Measurements from ENCODE around the gene TEX48.

Gene TEX48

GRCh38 chr9:114693248-114693855 is 11.4 kb upstream of the TEX48 start:
- DNase-seq (ENCODE audit: low spot score), result no peak

- DNase-seq (ENCODE audit: low spot score), result no peak
Measured at GRCh38 chr9:114691956-114692295, 9.9 kb upstream of the TEX48 start.

GRCh38 chr9:114691046-114691955 is 9.3 kb upstream of the TEX48 start:
- DNase-seq (ENCODE audit: low spot score), result no peak

- DNase-seq (ENCODE audit: low spot score), result no peak
Measured at GRCh38 chr9:114690308-114690707, 8.3 kb upstream of the TEX48 start.

GRCh38 chr9:114689813-114690212 is 7.8 kb upstream of the TEX48 start:
- no peak for DNase-seq (ENCODE audit: low spot score)

- no peak for DNase-seq (ENCODE audit: low spot score)
Measured at GRCh38 chr9:114688909-114689610, 7.1 kb upstream of the TEX48 start.

GRCh38 chr9:114688379-114688778 is 6.4 kb upstream of the TEX48 start:
- no peak for DNase-seq (ENCODE audit: low spot score)

- DNase-seq (ENCODE audit: low spot score), result no peak
Measured at GRCh38 chr9:114687034-114687433, 5.0 kb upstream of the TEX48 start.

- DNase-seq (ENCODE audit: low spot score), result no peak
Measured at GRCh38 chr9:114685951-114686350, 4.0 kb upstream of the TEX48 start.

GRCh38 chr9:114684036-114684435 is 2.0 kb upstream of the TEX48 start:
- DNase-seq (ENCODE audit: low spot score), result no peak

GRCh38 chr9:114682846-114683245 is 854 bp upstream of the TEX48 start:
- DNase-seq (ENCODE audit: low spot score), result no peak

GRCh38 chr9:114680259-114681001 is 1.6 kb downstream of the TEX48 start:
- DNase-seq (ENCODE audit: low spot score), result no peak

- no peak for DNase-seq (ENCODE audit: low spot score)
Measured at GRCh38 chr9:114678795-114679194, 3.2 kb downstream of the TEX48 start.

- DNase-seq (ENCODE audit: low spot score), result no peak
Measured at GRCh38 chr9:114678130-114678529, 3.9 kb downstream of the TEX48 start.

- no peak for DNase-seq (ENCODE audit: low spot score)
Measured at GRCh38 chr9:114677418-114677817, 4.6 kb downstream of the TEX48 start.

- DNase-seq (ENCODE audit: low spot score), result no peak
Measured at GRCh38 chr9:114676901-114677300, 5.1 kb downstream of the TEX48 start.

GRCh38 chr9:114674798-114675540 is 7.0 kb downstream of the TEX48 start:
- DNase-seq (ENCODE audit: low spot score), result no peak

GRCh38 chr9:114674076-114674797 is 7.8 kb downstream of the TEX48 start:
- no peak for DNase-seq (ENCODE audit: low spot score)

- DNase-seq (ENCODE audit: low spot score), result no peak
Measured at GRCh38 chr9:114671605-114672004, 10.4 kb downstream of the TEX48 start.

- no peak for DNase-seq (ENCODE audit: low spot score)
Measured at GRCh38 chr9:114669961-114670360, 12.0 kb downstream of the TEX48 start.

- DNase-seq (ENCODE audit: low spot score), result no peak
Measured at GRCh38 chr9:114668146-114668545, 13.8 kb downstream of the TEX48 start.

Measured in pons (tissue), 1 donor.